Measurements from ENCODE around the gene SHB.
"Not testable (repeated sequence)": the region's sequence is repeated elsewhere in the genome, so short reads cannot be mapped to it uniquely, and the experiment has no call there.

The SHB gene

DNA sequence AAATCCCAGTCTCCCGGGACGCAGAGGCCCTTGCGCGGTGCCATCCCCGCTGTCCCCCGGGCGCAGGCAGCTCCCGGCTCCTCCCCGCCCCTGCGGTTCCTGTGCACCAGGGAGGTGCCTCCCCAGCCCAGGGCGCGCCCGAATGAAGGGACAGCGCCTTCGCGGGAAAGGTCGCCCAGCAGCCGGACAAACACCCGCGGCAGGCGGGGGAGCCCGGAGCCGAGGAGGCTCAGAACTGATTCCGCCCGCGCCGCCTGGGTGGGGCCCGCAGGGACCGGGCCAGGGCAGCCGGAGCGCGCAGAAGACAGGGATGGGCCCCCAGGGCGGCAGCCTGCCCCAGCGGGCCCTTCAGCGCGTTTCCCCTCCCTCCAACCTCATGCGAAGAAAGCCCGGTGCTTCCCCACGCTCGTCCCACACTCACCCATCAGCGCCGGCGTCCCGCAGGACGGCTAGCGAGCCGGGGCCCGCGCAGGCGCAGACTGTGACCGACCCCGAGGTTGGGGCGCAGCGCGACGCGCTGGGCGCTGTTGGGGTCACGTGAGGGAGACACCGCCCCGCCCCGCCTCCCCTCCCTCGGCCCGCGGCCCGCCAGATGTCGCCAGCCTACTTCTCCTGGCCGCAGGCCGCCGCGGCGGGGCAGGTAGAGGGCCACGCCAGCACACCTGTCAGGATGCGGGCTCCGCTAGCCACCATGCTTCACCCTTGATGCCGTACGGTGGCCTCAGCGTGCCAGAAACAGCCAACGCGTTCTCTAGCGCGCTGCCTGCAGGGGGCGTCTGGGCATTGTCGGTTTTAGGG is 165.2 kb downstream of the SHB start, which contains the start of gene SLC25A51:
SLC25A51 (minus strand) TSS at position 481 of the 798 bp plus-strand sequence. CDS start 15,577 bp downstream, outside the sequence.
- peak within 1 kb of the TSS; percentile 92 for H3K27ac ChIP-seq
- TF ChIP-seq, protein P1, sequence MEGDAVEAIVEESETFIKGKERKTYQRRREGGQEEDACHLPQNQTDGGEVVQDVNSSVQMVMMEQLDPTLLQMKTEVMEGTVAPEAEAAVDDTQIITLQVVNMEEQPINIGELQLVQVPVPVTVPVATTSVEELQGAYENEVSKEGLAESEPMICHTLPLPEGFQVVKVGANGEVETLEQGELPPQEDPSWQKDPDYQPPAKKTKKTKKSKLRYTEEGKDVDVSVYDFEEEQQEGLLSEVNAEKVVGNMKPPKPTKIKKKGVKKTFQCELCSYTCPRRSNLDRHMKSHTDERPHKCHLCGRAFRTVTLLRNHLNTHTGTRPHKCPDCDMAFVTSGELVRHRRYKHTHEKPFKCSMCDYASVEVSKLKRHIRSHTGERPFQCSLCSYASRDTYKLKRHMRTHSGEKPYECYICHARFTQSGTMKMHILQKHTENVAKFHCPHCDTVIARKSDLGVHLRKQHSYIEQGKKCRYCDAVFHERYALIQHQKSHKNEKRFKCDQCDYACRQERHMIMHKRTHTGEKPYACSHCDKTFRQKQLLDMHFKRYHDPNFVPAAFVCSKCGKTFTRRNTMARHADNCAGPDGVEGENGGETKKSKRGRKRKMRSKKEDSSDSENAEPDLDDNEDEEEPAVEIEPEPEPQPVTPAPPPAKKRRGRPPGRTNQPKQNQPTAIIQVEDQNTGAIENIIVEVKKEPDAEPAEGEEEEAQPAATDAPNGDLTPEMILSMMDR (conservative IDR thresholded peaks at IDR 0.05), result peak; percentile 94

DNA sequence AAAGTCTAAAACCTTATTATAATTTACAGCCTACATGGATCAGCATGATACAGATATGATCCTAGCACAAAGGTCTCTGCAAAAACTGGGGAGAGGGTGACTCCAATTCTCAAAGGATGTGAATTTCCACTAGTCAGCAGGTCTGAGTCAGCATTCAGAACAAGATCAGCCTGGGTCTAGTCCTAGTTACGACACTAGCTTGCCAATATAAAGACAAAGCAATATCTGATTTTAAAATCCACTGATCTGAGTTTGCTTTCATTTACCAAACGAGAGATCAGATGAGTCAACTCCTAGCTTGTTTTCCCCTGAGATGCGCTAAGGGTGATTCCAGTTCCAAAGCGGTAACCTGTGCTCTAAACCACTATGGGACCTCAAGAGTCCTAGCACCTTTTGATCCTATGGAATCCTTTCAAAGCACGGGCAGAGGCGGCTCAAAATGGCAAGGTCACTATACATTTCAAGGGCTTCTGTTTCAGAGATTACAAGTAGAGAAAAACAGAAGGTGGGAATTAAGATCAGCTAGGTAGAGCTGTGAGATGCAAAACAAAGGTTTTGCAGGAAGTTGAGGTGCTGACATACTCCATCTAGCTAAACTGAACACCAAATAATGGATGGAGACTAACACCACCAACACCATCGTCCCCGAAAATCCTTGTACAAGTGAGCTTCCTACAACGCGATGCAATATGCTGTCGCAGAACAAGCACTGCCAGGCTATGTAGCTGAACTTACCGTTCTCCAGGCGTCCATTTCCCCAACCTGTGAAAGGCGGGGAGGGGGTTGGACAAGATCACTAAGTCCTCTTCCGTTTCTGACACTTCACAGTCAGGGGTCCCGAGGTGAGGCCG is 166.0 kb downstream of the SHB start:
- peak overlapping the region; percentile 92 for H3K27ac ChIP-seq
- TF ChIP-seq, protein P1 (conservative IDR thresholded peaks at IDR 0.05), result no peak

DNA sequence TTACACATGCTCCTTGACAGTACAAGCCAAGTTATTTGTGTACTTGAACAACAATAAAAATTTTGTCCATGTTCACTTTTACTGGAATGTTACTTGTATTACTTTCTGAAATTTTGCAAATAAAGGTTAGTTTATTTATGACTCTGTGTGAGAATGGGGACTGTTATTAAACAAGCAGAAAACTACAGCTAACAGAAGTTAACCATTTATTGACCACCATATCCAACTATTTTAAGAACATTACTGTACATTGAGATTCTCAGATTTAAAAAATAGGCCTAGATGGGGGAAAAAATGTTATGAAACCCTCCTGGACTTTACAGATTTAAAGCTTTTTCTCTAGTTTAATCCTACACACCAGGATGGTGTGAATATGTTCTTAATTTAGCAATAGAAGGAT is 166.9 kb downstream of the SHB start:
- TF ChIP-seq, protein P1 (conservative IDR thresholded peaks at IDR 0.05), result no peak
- peak overlapping the region; percentile 92; the same call in 1 of the 2 replicates for H3K27ac ChIP-seq

DNA sequence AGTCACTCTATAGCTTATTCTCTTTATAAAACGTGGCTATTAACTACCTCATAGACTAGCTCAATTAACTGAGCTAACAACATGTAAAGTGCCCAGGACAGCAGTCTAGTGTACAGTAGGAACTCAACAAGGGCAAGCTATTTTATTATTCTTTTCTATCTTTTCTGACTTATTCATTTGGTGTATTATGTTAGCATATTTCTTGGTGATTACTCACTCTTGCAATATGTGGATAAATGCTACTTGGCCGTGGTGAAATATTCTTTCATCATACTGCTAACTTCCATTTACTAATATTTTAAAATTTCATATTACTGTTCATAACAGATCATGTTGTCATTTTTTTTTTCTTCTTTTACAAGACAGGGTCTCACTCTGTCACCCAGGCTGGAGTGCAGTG is 170.0 kb downstream of the SHB start:
- H3K27ac ChIP-seq, result no peak overlapping the region
- TF ChIP-seq, protein P1 (conservative IDR thresholded peaks at IDR 0.05), result no peak

DNA sequence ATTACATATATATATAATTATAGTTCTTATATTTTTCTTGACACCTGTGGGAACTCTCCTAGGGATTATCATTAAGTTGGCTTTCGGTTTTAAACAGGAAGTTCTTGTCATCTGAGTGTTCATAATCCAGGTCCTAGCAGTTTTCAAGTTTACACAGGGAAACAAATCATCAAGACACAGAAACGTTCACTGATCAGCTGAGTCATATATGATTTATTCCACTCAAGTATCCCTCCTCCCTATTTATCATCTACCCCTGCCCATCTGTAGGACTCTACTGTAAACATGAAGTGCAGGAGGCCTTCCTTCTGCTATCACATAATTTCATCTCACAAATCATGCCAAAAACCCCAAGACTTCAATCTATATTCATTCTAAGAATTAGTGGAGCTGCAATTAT is 171.4 kb downstream of the SHB start:
- TF ChIP-seq, protein P1 (conservative IDR thresholded peaks at IDR 0.05), result no peak
- no peak overlapping the region for H3K27ac ChIP-seq

DNA sequence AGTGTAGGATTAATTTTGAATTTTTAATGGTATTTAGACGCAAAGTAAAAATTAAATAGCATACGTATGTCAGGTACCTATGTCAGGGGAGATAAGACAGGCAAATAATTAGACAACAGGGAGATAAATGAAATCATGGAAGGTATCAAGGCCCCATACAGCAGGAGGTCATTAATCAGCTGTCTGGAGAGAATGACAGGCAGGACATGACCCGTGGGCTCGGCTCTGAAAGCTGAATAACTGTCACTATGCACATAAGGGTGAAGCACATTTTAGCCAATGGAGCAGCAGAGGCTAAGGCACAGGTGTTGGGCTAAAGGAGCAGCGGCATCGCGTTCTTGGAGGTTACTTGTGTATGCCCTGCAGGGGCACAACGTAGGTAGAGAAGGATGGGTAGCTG is 177.0 kb downstream of the SHB start:
- H3K27ac ChIP-seq, result no peak overlapping the region
- TF ChIP-seq, protein P1 (conservative IDR thresholded peaks at IDR 0.05), result no peak

DNA sequence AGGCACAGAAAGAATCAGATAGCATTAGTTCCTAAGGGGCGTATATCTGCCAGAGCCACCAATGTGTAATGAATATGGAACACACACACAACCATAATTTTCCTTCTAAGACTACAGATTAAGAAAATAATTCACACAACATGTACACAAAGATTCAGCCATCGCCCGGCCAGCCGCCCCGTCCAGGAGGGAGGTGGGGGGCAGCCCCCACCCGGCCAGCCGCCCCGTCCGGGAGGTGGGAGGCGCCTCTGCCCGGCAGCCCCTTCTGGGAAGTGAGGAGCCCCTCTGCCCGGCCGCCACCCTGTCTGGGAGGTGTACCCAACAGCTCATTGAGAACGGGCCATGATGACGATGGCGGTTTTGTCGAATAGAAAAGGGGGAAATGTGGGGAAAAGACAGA is 178.0 kb downstream of the SHB start:
- H3K27ac ChIP-seq, result not testable (repeated sequence)
